Neural progenitor cell (in vitro differentiated cells): ENCODE measurements around the gene SIRPB2. TPM values are rescaled to one million over a fixed set of nuclear protein-coding genes. Genes with fewer than 3 reads are reported as not detected.

Source experiments
- DNase-seq: peaks from one replicate; pipeline ENCODE4 v3.0.0-alpha.2; 2016; ENCODE audit warnings: low spot score
- H2AFZ ChIP-seq: fragments of 200-600 bp; sonication (generic); replicated peaks from 2 replicates; pipeline ENCODE4 v1.6.1; 2016; ENCODE audit warnings: antibody characterized with exemption
- H3F3A ChIP-seq: fragments of 200-600 bp; sonication (generic); 2 replicates; pipeline ENCODE4 v1.6.1; 2016; ENCODE audit warnings: antibody characterized with exemption, low read depth
- H3K27ac ChIP-seq: fragments of 200-600 bp; sonication (generic); 2 replicates; pipeline ENCODE4 v1.5.1; 2016; ENCODE audit warnings: mild to moderate bottlenecking
- H3K27me3 ChIP-seq: fragments of 200-600 bp; sonication (generic); 2 replicates; pipeline ENCODE4 v1.6.1; 2016; ENCODE audit warnings: mild to moderate bottlenecking, moderate library complexity
- H3K36me3 ChIP-seq: fragments of 200-600 bp; sonication (generic); 2 replicates; pipeline ENCODE4 v1.5.1; 2016
- H3K4me1 ChIP-seq: fragments of 200-600 bp; sonication (generic); 2 replicates; pipeline ENCODE4 v1.6.1; 2016; ENCODE audit warnings: mixed run types
- H3K4me2 ChIP-seq: fragments of 200-600 bp; sonication (generic); 2 replicates; pipeline ENCODE4 v1.6.1; 2016
- H3K4me3 ChIP-seq: fragments of 200-600 bp; sonication (generic); 2 replicates; pipeline ENCODE4 v1.5.1; 2016
- H3K79me2 ChIP-seq: fragments of 200-600 bp; sonication (generic); 2 replicates; pipeline ENCODE4 v1.6.1; 2016; ENCODE audit warnings: low read depth
- H3K9ac ChIP-seq: fragments of 200-600 bp; sonication (generic); 2 replicates; pipeline ENCODE4 v1.6.1; 2016
- H3K9me3 ChIP-seq: fragments of 200-600 bp; sonication (generic); 2 replicates; pipeline ENCODE4 v1.5.1; 2016; ENCODE audit warnings: low read depth
- H4K20me1 ChIP-seq: fragments of 200-600 bp; sonication (generic); 2 replicates; pipeline ENCODE4 v1.6.1; 2016; ENCODE audit warnings: low read depth
- H3K27ac Mint-ChIP-seq: 3 replicates; pipeline ENCODE4 v1.8.0; 2021; ENCODE audit warnings: mixed read lengths
- H3K27me3 Mint-ChIP-seq: 2 replicates; pipeline ENCODE4 v1.8.0; 2022; ENCODE audit warnings: low read depth, mild to moderate bottlenecking, inconsistent platforms, moderate library complexity, mixed read lengths; ENCODE audit not compliant: insufficient read depth
- H3K36me3 Mint-ChIP-seq: 3 replicates; pipeline ENCODE4 v1.8.0; 2021; ENCODE audit warnings: mixed read lengths
- H3K4me1 Mint-ChIP-seq: 3 replicates; pipeline ENCODE4 v1.8.0; 2021; ENCODE audit warnings: mixed read lengths
- H3K4me3 Mint-ChIP-seq: 3 replicates; pipeline ENCODE4 v1.8.0; 2021; ENCODE audit warnings: mild to moderate bottlenecking, moderate library complexity, mixed read lengths
- H3K9me3 Mint-ChIP-seq: 3 replicates; pipeline ENCODE4 v1.8.0; 2020; ENCODE audit warnings: mixed read lengths
- EZH2 ChIP-seq: fragments of 200-600 bp; sonication (generic); IDR thresholded peaks from 2 replicates; pipeline ENCODE4 v1.6.1; 2017; ENCODE audit warnings: antibody characterized with exemption, mild to moderate bottlenecking, moderate library complexity
- EZH2phosphoT487 ChIP-seq: fragments of 200-600 bp; sonication (generic); IDR thresholded peaks from 2 replicates; pipeline ENCODE4 v1.6.1; 2017; ENCODE audit warnings: antibody characterized with exemption
- total RNA-seq: library from RNA; depleted of rRNA; stranded (reverse); fragments of >200 nt; gene quantifications from 2 replicates; pipeline ENCODE4 v1.2.3, GENCODE V29; 2015; ENCODE audit warnings: low replicate concordance
- TF ChIP-seq, protein P1 (sequence below): fragments of 200-600 bp; sonication (generic); IDR thresholded peaks from 2 replicates; pipeline ENCODE4 v1.5.1; 2017; ENCODE audit warnings: antibody characterized with exemption, mild to moderate bottlenecking

SIRPB2 gene
- total RNA-seq, 1 donor from 2014 or later = not detected

DNA sequence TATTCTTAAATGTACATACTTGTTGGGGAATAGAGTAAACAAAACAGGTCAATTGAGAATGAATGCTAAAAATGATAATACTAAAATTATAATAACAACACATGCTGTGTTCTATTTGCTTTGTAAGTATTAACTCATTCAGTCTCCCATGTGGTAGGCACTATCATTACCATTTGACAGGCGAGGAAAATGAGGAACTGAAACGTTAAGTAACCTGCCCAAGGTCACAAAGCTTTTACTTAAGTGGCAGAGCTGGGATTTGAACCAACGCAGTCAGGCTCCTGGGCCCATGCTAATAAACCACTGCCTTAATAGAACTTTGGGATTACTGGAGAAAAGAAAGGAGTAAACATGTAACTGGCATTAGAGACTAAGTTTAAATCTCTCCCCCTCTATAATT lies 28.4 kb downstream of the SIRPB2 start:
- TF ChIP-seq EZH2 = no peak
- TF ChIP-seq, protein P1, sequence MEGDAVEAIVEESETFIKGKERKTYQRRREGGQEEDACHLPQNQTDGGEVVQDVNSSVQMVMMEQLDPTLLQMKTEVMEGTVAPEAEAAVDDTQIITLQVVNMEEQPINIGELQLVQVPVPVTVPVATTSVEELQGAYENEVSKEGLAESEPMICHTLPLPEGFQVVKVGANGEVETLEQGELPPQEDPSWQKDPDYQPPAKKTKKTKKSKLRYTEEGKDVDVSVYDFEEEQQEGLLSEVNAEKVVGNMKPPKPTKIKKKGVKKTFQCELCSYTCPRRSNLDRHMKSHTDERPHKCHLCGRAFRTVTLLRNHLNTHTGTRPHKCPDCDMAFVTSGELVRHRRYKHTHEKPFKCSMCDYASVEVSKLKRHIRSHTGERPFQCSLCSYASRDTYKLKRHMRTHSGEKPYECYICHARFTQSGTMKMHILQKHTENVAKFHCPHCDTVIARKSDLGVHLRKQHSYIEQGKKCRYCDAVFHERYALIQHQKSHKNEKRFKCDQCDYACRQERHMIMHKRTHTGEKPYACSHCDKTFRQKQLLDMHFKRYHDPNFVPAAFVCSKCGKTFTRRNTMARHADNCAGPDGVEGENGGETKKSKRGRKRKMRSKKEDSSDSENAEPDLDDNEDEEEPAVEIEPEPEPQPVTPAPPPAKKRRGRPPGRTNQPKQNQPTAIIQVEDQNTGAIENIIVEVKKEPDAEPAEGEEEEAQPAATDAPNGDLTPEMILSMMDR = no peak
- TF ChIP-seq EZH2phosphoT487 = no peak
- peaks cover 40% of the 10 kb centered on the region for H4K20me1 ChIP-seq
- no peaks in the 10 kb centered on the region for H3K36me3 ChIP-seq

DNA sequence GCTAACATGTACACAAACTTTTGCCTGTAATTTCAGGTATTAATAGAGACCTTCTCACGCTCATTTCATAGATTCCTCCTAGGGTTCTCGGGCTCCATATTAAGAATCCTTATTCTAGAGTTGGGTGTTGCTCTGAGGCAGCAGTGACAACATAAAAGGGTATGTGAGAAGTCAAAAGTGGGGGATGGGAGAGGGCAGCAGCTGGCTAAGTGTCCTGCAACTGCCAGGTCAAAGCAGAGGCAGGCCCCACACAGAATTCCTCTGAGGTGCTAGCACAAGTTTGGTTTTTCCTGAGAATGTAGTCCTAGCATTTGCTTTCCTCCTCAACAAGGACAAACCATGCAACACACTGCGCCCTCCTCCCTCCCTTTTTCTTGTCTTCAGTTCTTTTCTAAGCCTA lies 29.2 kb downstream of the SIRPB2 start:
- DNase-seq = no peak
- Histone ChIP-seq H4K20me1 (peaks cover 40% of the 10 kb centered on the region), H3K4me2 (no peak overlapping the region), H3K9me3 (no peaks in the 10 kb centered on the region), H2AFZ (no peak overlapping the region), H3K4me3 (no peak overlapping the region), H3K27me3 (no peaks in the 10 kb centered on the region), H3K9ac (no peak overlapping the region), H3K4me1 (peaks cover 6% of the 10 kb centered on the region), H3K36me3 (no peaks in the 10 kb centered on the region), H3F3A (no peaks in the 10 kb centered on the region), H3K27ac (no peak overlapping the region), H3K79me2 (peaks cover 35% of the 10 kb centered on the region)
- Mint-ChIP-seq H3K27me3 (peaks cover 4% of the 10 kb centered on the region), H3K36me3 (peaks cover 6% of the 10 kb centered on the region), H3K27ac (no peak overlapping the region), H3K9me3 (no peaks in the 10 kb centered on the region), H3K4me3 (no peak overlapping the region), H3K4me1 (peaks cover 13% of the 10 kb centered on the region)
- no peak for TF ChIP-seq EZH2phosphoT487
- TF ChIP-seq EZH2 = no peak
- TF ChIP-seq, protein P1 = no peak

More for the DNA sequence above, 28.4 kb downstream of the SIRPB2 start:
- Mint-ChIP-seq H3K4me1 (peaks cover 21% of the 10 kb centered on the region), H3K4me3 (no peak overlapping the region), H3K9me3 (no peaks in the 10 kb centered on the region), H3K27ac (no peak overlapping the region), H3K36me3 (peaks cover 6% of the 10 kb centered on the region), H3K27me3 (peaks cover 4% of the 10 kb centered on the region)
- H3K4me1 ChIP-seq = peaks cover 6% of the 10 kb centered on the region
- no peaks in the 10 kb centered on the region for H3F3A ChIP-seq
- H3K27ac ChIP-seq = no peak overlapping the region
- H3K9ac ChIP-seq = no peak overlapping the region
- H3K4me2 ChIP-seq = no peak overlapping the region
- peaks cover 35% of the 10 kb centered on the region for H3K79me2 ChIP-seq
- no peak overlapping the region for H2AFZ ChIP-seq
- H3K9me3 ChIP-seq = no peaks in the 10 kb centered on the region
- H3K4me3 ChIP-seq = no peak overlapping the region
- DNase-seq = no peak
- H3K27me3 ChIP-seq = no peaks in the 10 kb centered on the region

DNA sequence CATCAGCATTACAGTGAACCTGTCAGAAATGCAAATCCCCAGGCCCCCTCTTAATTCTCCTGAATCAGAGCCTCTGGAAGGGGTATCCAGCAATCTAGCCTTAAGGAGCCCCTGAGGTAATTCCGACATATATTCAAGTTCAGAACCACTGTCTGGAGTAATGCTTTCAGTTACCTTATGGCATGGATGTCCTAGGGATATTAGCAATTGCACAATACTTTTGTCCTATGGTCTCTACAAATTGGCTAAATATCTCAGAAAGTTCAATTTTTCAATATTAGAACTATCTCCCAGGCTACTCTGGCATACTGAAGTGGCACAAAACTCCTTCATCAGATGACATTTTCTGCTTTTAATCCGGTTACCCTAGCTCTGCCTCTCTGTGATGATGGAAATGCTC lies 30.9 kb downstream of the SIRPB2 start:
- H3K4me1 Mint-ChIP-seq = peaks cover 5% of the 10 kb centered on the region
- TF ChIP-seq EZH2phosphoT487 = no peak
- no peak overlapping the region for H3K9ac ChIP-seq
- peaks cover 6% of the 10 kb centered on the region for H3K36me3 Mint-ChIP-seq
- DNase-seq = no peak
- no peak overlapping the region for H3K4me3 Mint-ChIP-seq
- H3K36me3 ChIP-seq = no peaks in the 10 kb centered on the region
- no peaks in the 10 kb centered on the region for H3K4me1 ChIP-seq
- H3K4me2 ChIP-seq = no peak overlapping the region
- H3K27me3 ChIP-seq = no peaks in the 10 kb centered on the region
- H3K27ac ChIP-seq = no peak overlapping the region
- H3K4me3 ChIP-seq = no peak overlapping the region
- no peak overlapping the region for H2AFZ ChIP-seq
- no peaks in the 10 kb centered on the region for H3K9me3 Mint-ChIP-seq
- H3F3A ChIP-seq = no peaks in the 10 kb centered on the region
- no peaks in the 10 kb centered on the region for H3K9me3 ChIP-seq
- peaks cover 26% of the 10 kb centered on the region for H3K79me2 ChIP-seq
- peaks cover 32% of the 10 kb centered on the region for H4K20me1 ChIP-seq
- H3K27me3 Mint-ChIP-seq = peaks cover 2% of the 10 kb centered on the region
- no peak overlapping the region for H3K27ac Mint-ChIP-seq

DNA sequence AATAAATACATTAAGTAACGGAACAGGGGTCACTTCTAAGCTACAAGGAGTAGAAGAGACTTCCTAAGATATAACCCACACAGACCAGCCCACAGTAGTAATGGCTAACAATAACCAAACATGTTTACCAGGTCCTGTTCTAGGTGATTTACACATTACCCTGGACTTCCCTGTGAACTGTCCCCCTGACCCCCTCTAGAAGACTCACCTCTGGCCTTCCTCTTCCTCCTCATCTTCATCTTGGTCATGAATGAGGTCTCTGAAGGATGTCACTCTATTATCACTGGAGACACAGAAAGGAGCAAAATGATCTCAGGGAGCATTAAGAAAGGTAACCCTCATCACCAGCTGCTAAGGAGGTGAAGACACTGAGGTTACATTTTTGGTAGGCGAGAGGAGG lies 33.2 kb downstream of the SIRPB2 start:
- Histone ChIP-seq H3K36me3 (peaks cover 4% of the 10 kb centered on the region), H2AFZ (no peak overlapping the region), H3F3A (no peaks in the 10 kb centered on the region), H3K79me2 (peaks cover 3% of the 10 kb centered on the region), H3K9me3 (no peaks in the 10 kb centered on the region), H3K4me1 (no peaks in the 10 kb centered on the region), H4K20me1 (peaks cover 14% of the 10 kb centered on the region), H3K4me2 (no peak overlapping the region), H3K9ac (no peak overlapping the region), H3K27me3 (no peaks in the 10 kb centered on the region), H3K4me3 (no peak overlapping the region), H3K27ac (no peak overlapping the region)
- Mint-ChIP-seq H3K9me3 (no peaks in the 10 kb centered on the region), H3K27ac (no peak overlapping the region), H3K4me3 (no peak overlapping the region), H3K4me1 (no peaks in the 10 kb centered on the region), H3K36me3 (peaks cover 12% of the 10 kb centered on the region), H3K27me3 (no peaks in the 10 kb centered on the region)
- no peak for TF ChIP-seq EZH2phosphoT487
- TF ChIP-seq, protein P1 = no peak
- TF ChIP-seq EZH2 = no peak
- no peak for DNase-seq
